ENCODE results near the gene TINAG.

TINAG gene

DNA sequence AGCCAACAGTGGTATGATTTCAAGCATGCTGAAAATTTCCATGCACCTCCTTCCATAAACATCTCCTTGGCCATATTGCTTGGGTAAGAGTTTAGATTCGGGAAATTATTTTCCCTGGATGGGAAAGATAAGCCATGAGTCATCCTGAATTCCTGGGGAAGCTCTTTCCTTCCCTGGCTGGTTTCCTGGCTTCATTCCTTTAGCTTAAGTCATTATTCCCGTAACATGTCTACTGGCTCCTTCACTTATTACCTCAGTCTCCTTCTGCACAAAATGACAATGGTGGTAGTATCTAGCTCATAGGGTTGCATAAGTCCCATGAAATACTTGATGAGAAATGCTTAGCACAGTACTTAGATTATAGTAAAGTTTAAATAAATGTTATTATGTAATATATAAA is 27.6 kb downstream of the TINAG start:
- no peak for DNase-seq (ENCODE audit: low read depth)
- no peak for TF ChIP-seq POLR2A (IDR thresholded peaks at IDR 0.05; ENCODE audit: extremely low read depth, insufficient read length)
- TF ChIP-seq, protein P1, sequence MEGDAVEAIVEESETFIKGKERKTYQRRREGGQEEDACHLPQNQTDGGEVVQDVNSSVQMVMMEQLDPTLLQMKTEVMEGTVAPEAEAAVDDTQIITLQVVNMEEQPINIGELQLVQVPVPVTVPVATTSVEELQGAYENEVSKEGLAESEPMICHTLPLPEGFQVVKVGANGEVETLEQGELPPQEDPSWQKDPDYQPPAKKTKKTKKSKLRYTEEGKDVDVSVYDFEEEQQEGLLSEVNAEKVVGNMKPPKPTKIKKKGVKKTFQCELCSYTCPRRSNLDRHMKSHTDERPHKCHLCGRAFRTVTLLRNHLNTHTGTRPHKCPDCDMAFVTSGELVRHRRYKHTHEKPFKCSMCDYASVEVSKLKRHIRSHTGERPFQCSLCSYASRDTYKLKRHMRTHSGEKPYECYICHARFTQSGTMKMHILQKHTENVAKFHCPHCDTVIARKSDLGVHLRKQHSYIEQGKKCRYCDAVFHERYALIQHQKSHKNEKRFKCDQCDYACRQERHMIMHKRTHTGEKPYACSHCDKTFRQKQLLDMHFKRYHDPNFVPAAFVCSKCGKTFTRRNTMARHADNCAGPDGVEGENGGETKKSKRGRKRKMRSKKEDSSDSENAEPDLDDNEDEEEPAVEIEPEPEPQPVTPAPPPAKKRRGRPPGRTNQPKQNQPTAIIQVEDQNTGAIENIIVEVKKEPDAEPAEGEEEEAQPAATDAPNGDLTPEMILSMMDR (IDR thresholded peaks at IDR 0.05; ENCODE audit: low read depth, low read length): no peak
- TF ChIP-seq MYC (IDR thresholded peaks at IDR 0.05; ENCODE audit: low read depth, low read length): no peak
- TF ChIP-seq, protein P2, sequence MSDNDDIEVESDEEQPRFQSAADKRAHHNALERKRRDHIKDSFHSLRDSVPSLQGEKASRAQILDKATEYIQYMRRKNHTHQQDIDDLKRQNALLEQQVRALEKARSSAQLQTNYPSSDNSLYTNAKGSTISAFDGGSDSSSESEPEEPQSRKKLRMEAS (IDR thresholded peaks at IDR 0.05; ENCODE audit: low read depth, low read length): no peak

GRCh38 chr6:54353975-54354374 is 45.7 kb downstream of the TINAG start:
- no peak for TF ChIP-seq MYC (IDR thresholded peaks at IDR 0.05; ENCODE audit: low read depth, low read length)
- TF ChIP-seq, protein P1 (IDR thresholded peaks at IDR 0.05; ENCODE audit: low read depth, low read length): no peak
- TF ChIP-seq POLR2A (IDR thresholded peaks at IDR 0.05; ENCODE audit: extremely low read depth, insufficient read length): no peak
- TF ChIP-seq, protein P2 (IDR thresholded peaks at IDR 0.05; ENCODE audit: low read depth, low read length): no peak
- no peak for DNase-seq (ENCODE audit: low read depth)
- no peak overlapping the region for H3K4me3 ChIP-seq (ENCODE audit: low read depth, low read length)

More for the DNA sequence above, 27.6 kb downstream of the TINAG start:
- no peak overlapping the region for H3K4me3 ChIP-seq (ENCODE audit: low read depth, low read length)

- no peak overlapping the region for H3K4me3 ChIP-seq (ENCODE audit: low read depth, low read length)
- TF ChIP-seq MYC (IDR thresholded peaks at IDR 0.05; ENCODE audit: low read depth, low read length) (no peak), POLR2A (IDR thresholded peaks at IDR 0.05; ENCODE audit: extremely low read depth, insufficient read length) (no peak)
- TF ChIP-seq, protein P1 (IDR thresholded peaks at IDR 0.05; ENCODE audit: low read depth, low read length): no peak
- TF ChIP-seq, protein P2 (IDR thresholded peaks at IDR 0.05; ENCODE audit: low read depth, low read length): no peak
- DNase-seq (ENCODE audit: low read depth): no peak
Observed at GRCh38 chr6:54354608-54355007, 46.4 kb downstream of the TINAG start.

DNA sequence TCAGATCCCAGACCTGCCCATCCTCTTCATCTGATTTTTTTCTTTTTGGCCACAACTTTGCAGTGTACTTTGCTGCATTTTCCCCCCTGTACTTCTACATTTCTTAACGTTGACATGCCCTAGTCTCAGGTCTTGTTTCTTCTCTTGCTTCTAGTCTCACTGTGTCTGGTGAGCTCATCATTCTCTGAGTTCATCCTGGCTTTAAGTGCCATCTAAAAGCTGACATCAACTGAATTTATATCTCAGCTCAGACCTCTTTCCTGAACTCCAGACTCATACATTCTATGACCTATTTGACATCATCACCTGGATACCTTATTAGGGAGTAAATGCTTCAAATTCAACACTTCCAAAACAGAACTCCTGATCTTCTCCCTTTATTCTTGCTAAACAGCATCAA is 48.9 kb downstream of the TINAG start:
- no peak for TF ChIP-seq POLR2A (IDR thresholded peaks at IDR 0.05; ENCODE audit: extremely low read depth, insufficient read length)
- no peak for TF ChIP-seq MYC (IDR thresholded peaks at IDR 0.05; ENCODE audit: low read depth, low read length)
- TF ChIP-seq, protein P1 (IDR thresholded peaks at IDR 0.05; ENCODE audit: low read depth, low read length): no peak
- TF ChIP-seq, protein P2 (IDR thresholded peaks at IDR 0.05; ENCODE audit: low read depth, low read length): no peak
- H3K4me3 ChIP-seq (ENCODE audit: low read depth, low read length): no peak overlapping the region
- DNase-seq (ENCODE audit: low read depth): no peak

DNA sequence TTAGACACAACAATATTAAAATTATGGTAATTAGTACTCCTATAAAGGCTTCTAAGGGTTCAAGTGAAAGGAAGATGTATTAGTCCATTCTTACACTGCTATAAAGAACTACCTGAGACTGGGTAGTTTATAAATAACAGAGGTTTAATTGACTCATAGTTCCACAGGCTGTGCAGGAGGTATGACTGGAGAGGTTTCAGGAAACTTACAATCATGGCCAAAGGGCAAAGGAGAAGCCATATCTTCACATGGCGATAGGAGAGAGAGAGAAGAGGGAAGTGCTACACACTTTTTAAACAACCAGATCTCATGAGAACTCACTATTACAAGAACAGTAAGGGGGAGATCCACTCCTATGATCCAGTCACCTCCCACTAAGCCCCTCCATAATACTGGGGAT is 52.9 kb downstream of the TINAG start:
- no peak for TF ChIP-seq POLR2A (IDR thresholded peaks at IDR 0.05; ENCODE audit: extremely low read depth, insufficient read length)
- no peak for DNase-seq (ENCODE audit: low read depth)
- H3K4me3 ChIP-seq (ENCODE audit: low read depth, low read length): no peak overlapping the region

- no peak overlapping the region for H3K4me3 ChIP-seq (ENCODE audit: low read depth, low read length)
- TF ChIP-seq, protein P1 (IDR thresholded peaks at IDR 0.05; ENCODE audit: low read depth, low read length): no peak
- TF ChIP-seq, protein P2 (IDR thresholded peaks at IDR 0.05; ENCODE audit: low read depth, low read length): no peak
- TF ChIP-seq POLR2A (IDR thresholded peaks at IDR 0.05; ENCODE audit: extremely low read depth, insufficient read length) (no peak), MYC (IDR thresholded peaks at IDR 0.05; ENCODE audit: low read depth, low read length) (no peak)
- no peak for DNase-seq (ENCODE audit: low read depth)
Observed at GRCh38 chr6:54361734-54362133, 53.5 kb downstream of the TINAG start.
